ENCODE results near the gene LRRC15. TPM values are rescaled to one million over a fixed set of nuclear protein-coding genes. Genes with fewer than 3 reads are reported as not detected.

LRRC15 gene
- total and polyA plus RNA-seq, 2 experiments from 2014 or later: 0.05 to 0.14 TPM

DNA sequence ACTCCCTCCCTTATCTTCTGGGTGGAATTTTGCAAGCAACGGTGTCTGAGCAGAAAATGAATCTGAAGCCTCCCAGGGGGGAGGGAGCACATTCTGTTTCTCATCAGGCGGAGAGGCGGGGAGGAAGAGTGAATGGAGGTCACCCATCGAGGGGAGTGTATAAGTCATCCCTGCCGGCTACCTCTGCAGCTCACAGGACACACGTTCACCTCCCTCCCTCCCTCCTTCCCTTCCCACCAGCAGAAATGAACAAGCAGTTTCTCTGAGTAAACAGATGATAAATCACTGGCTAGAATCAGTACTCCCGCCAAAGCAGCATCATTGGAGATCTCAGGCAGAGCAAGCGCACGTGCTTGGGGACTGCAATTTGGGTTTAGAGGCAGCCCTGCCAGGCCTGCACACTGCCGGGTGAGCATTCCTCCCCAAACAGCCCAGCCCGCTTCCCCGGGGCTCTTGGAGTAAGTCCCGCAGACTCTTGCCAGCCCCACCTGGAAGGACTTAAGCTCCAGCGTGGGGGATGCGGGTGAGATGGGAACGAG lies 56.7 kb downstream of the LRRC15 start (continued):
- TF ChIP-seq, protein P1, sequence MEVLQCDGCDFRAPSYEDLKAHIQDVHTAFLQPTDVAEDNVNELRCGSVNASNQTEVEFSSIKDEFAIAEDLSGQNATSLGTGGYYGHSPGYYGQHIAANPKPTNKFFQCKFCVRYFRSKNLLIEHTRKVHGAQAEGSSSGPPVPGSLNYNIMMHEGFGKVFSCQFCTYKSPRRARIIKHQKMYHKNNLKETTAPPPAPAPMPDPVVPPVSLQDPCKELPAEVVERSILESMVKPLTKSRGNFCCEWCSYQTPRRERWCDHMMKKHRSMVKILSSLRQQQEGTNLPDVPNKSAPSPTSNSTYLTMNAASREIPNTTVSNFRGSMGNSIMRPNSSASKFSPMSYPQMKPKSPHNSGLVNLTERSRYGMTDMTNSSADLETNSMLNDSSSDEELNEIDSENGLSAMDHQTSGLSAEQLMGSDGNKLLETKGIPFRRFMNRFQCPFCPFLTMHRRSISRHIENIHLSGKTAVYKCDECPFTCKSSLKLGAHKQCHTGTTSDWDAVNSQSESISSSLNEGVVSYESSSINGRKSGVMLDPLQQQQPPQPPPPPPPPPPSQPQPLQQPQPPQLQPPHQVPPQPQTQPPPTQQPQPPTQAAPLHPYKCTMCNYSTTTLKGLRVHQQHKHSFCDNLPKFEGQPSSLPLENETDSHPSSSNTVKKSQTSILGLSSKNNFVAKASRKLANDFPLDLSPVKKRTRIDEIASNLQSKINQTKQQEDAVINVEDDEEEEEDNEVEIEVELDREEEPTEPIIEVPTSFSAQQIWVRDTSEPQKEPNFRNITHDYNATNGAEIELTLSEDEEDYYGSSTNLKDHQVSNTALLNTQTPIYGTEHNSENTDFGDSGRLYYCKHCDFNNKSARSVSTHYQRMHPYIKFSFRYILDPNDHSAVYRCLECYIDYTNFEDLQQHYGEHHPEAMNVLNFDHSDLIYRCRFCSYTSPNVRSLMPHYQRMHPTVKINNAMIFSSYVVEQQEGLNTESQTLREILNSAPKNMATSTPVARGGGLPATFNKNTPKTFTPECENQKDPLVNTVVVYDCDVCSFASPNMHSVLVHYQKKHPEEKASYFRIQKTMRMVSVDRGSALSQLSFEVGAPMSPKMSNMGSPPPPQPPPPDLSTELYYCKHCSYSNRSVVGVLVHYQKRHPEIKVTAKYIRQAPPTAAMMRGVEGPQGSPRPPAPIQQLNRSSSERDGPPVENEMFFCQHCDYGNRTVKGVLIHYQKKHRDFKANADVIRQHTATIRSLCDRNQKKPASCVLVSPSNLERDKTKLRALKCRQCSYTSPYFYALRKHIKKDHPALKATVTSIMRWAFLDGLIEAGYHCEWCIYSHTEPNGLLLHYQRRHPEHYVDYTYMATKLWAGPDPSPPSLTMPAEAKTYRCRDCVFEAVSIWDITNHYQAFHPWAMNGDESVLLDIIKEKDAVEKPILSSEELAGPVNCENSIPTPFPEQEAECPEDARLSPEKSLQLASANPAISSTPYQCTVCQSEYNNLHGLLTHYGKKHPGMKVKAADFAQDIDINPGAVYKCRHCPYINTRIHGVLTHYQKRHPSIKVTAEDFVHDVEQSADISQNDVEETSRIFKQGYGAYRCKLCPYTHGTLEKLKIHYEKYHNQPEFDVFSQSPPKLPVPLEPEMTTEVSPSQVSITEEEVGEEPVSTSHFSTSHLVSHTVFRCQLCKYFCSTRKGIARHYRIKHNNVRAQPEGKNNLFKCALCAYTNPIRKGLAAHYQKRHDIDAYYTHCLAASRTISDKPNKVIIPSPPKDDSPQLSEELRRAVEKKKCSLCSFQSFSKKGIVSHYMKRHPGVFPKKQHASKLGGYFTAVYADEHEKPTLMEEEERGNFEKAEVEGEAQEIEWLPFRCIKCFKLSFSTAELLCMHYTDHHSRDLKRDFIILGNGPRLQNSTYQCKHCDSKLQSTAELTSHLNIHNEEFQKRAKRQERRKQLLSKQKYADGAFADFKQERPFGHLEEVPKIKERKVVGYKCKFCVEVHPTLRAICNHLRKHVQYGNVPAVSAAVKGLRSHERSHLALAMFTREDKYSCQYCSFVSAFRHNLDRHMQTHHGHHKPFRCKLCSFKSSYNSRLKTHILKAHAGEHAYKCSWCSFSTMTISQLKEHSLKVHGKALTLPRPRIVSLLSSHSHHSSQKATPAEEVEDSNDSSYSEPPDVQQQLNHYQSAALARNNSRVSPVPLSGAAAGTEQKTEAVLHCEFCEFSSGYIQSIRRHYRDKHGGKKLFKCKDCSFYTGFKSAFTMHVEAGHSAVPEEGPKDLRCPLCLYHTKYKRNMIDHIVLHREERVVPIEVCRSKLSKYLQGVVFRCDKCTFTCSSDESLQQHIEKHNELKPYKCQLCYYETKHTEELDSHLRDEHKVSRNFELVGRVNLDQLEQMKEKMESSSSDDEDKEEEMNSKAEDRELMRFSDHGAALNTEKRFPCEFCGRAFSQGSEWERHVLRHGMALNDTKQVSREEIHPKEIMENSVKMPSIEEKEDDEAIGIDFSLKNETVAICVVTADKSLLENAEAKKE (CRISPR knock-in tag; IDR thresholded peaks at IDR 0.05): no peak
- no peak for TF ChIP-seq STAT1 (IDR thresholded peaks at IDR 0.05; ENCODE audit: unreplicated experiment)
- no peak for TF ChIP-seq EZH2phosphoT487 (IDR thresholded peaks at IDR 0.05; ENCODE audit: unreplicated experiment)
- TF ChIP-seq, protein P2, sequence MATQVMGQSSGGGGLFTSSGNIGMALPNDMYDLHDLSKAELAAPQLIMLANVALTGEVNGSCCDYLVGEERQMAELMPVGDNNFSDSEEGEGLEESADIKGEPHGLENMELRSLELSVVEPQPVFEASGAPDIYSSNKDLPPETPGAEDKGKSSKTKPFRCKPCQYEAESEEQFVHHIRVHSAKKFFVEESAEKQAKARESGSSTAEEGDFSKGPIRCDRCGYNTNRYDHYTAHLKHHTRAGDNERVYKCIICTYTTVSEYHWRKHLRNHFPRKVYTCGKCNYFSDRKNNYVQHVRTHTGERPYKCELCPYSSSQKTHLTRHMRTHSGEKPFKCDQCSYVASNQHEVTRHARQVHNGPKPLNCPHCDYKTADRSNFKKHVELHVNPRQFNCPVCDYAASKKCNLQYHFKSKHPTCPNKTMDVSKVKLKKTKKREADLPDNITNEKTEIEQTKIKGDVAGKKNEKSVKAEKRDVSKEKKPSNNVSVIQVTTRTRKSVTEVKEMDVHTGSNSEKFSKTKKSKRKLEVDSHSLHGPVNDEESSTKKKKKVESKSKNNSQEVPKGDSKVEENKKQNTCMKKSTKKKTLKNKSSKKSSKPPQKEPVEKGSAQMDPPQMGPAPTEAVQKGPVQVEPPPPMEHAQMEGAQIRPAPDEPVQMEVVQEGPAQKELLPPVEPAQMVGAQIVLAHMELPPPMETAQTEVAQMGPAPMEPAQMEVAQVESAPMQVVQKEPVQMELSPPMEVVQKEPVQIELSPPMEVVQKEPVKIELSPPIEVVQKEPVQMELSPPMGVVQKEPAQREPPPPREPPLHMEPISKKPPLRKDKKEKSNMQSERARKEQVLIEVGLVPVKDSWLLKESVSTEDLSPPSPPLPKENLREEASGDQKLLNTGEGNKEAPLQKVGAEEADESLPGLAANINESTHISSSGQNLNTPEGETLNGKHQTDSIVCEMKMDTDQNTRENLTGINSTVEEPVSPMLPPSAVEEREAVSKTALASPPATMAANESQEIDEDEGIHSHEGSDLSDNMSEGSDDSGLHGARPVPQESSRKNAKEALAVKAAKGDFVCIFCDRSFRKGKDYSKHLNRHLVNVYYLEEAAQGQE (IDR thresholded peaks at IDR 0.05; ENCODE audit: unreplicated experiment): no peak

DNA sequence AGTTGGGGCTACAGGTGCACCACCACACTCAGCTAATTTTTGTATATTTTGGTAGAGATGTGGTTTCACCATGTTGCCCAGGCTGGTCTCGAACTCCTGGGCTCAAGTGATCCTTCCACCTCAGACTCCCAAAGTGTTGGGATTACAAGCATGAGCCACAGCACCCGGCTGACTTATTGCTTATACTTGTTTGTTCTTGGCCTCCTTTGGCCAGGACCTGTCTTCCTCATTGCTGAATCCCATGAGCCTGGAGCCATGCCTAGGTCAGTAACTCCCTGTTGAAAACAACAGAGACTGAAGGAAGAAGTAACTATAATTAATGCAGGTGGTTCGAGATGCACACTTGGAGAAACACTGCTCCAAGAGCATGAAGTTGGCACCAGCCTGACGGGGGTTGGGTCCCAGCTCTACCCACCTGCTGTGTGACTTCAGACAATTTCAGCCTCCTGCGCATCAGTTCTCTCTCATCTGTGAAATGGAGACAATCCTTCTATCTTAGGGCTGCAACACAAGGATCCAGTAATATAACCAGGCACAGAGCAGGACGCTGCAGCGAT lies 57.3 kb downstream of the LRRC15 start:
- no peaks in the 10 kb centered on the region for H3K36me3 ChIP-seq (ENCODE audit: insufficient read depth)
- DNase-seq (ENCODE audit: low spot score) (no peak), ATAC-seq (no peak)
- no peak overlapping the region for H3K4me3 ChIP-seq
- peaks cover 39% of the 10 kb centered on the region for H3K4me1 Mint-ChIP-seq
- TF ChIP-seq, protein P2 (IDR thresholded peaks at IDR 0.05; ENCODE audit: unreplicated experiment): no peak
- TF ChIP-seq EZH2 (IDR thresholded peaks at IDR 0.05; ENCODE audit: low read depth, unreplicated experiment): no peak
- H3K27ac Mint-ChIP-seq: no peak overlapping the region
- peak overlapping the region; percentile 76; the same call in 1 of the 2 replicates for H2AFZ ChIP-seq
- no peak overlapping the region for H3K4me2 ChIP-seq
- H3K36me3 Mint-ChIP-seq (ENCODE audit: low read depth): peaks cover under 1% of the 10 kb centered on the region; the same call in 1 of the 3 replicates
- peaks cover 28% of the 10 kb centered on the region for H3K4me1 ChIP-seq (ENCODE audit: insufficient read depth)
- peaks cover 4% of the 10 kb centered on the region; the same call in 1 of the 2 replicates for H3F3A ChIP-seq (replicated peaks; ENCODE audit: low read depth)
- H3K27me3 Mint-ChIP-seq (ENCODE audit: insufficient read depth, low read depth, poor library complexity): peaks cover 27% of the 10 kb centered on the region
- H3K9me3 Mint-ChIP-seq: peaks cover 1% of the 10 kb centered on the region; the same call in 2 of the 3 replicates
- no peak overlapping the region for H3K27ac ChIP-seq (ENCODE audit: low read depth)
- no peaks in the 10 kb centered on the region for H4K20me1 ChIP-seq (replicated peaks; ENCODE audit: insufficient read depth)
- no peaks in the 10 kb centered on the region for H3K9me2 ChIP-seq (ENCODE audit: insufficient read depth)
- no peaks in the 10 kb centered on the region for H3K79me2 ChIP-seq (replicated peaks; ENCODE audit: insufficient read depth)
- peaks cover 22% of the 10 kb centered on the region for H3K27me3 ChIP-seq (ENCODE audit: insufficient read depth)
- no peak overlapping the region for H3K4me3 Mint-ChIP-seq
